Body of pancreas (tissue), 4 donors: Measurements from ENCODE around the gene S1PR3. TPM values are rescaled to one million over a fixed set of nuclear protein-coding genes. Genes with fewer than 3 reads are reported as not detected.

Source experiments
- ATAC-seq: fragments of 150-250 bp; one replicate; pipeline ENCODE4 v1.9.1; 2016
- DNase-seq, 4 donors: peaks; one replicate each; pipeline ENCODE4 v3.0.0-alpha.2; 2019
- H3K27ac ChIP-seq, 4 donors: fragments of 200-600 bp; sonication (generic); 1 replicate in 3 of 4; 2 replicates in 1 of 4; pipeline versions ENCODE4 v1.5.1 to v1.6.1; 2016 to 2019; ENCODE audit warnings: mild to moderate bottlenecking in 1 of 4, mixed read lengths in 1 of 4, moderate library complexity in 1 of 4
- H3K27me3 ChIP-seq, 2 donors: fragments of 200-600 bp; sonication (generic); one replicate each; pipeline ENCODE4 v1.6.0; 2016; ENCODE audit warnings: mild to moderate bottlenecking in 1 of 2
- H3K36me3 ChIP-seq, 2 donors: fragments of 200-600 bp; sonication (generic); replicated peaks in 1 of 2; 2 replicates each; pipeline ENCODE4 v1.5.1; 2016; ENCODE audit warnings: low read depth in 2 of 2; ENCODE audit not compliant: insufficient read depth in 1 of 2
- H3K4me1 ChIP-seq: fragments of 200-600 bp; sonication (generic); one replicate; pipeline ENCODE4 v1.6.0; 2016
- H3K4me3 ChIP-seq, 2 donors: fragments of 200-600 bp; sonication (generic); 1 replicate in 1 of 2; 2 replicates in 1 of 2; pipeline ENCODE4 v1.5.1; 2016 to 2019
- H3K9me3 ChIP-seq, 3 donors: fragments of 200-600 bp; sonication (generic); 1 replicate in 2 of 3; 2 replicates in 1 of 3; pipeline ENCODE4 v1.5.1; 2016
- POLR2A ChIP-seq, 3 donors: fragments of 450-650 bp; IDR thresholded peaks; one replicate each; pipeline ENCODE4 v1.6.1; 2016; ENCODE audit warnings: antibody characterized with exemption in 3 of 3, mild to moderate bottlenecking in 2 of 3
- WGBS, 2 donors: methylation state at CpG; one replicate each; pipeline ENCODE4 v1.1.5; 2017; 5-methylcytosine and 5-hydroxymethylcytosine counted together
- intact Hi-C: fragments of 100-400 bp; cut with DNase I; formaldehyde crosslinking; loops from one replicate; pipeline ENCODE4 v1.15.1; 2023
- total RNA-seq, 2 donors: library from RNA; depleted of rRNA; stranded (reverse); fragments of >200 nt; gene quantifications; one replicate each; pipeline ENCODE4 v1.1.0, GENCODE V29; 2016
- TF ChIP-seq, protein P1 (sequence below), 7 experiments: fragments of 450-650 bp in 4 of 7; fragments of 200-600 bp in 3 of 7; sonication (generic) in 3 of 7; IDR thresholded peaks; one replicate each; pipeline ENCODE4 v1.5.1; 2016 to 2019; ENCODE audit warnings: antibody characterized with exemption in 7 of 7

The S1PR3 gene
- total RNA-seq, 2 donors from 2014 or later: 2.3 to 6.6 TPM

DNA sequence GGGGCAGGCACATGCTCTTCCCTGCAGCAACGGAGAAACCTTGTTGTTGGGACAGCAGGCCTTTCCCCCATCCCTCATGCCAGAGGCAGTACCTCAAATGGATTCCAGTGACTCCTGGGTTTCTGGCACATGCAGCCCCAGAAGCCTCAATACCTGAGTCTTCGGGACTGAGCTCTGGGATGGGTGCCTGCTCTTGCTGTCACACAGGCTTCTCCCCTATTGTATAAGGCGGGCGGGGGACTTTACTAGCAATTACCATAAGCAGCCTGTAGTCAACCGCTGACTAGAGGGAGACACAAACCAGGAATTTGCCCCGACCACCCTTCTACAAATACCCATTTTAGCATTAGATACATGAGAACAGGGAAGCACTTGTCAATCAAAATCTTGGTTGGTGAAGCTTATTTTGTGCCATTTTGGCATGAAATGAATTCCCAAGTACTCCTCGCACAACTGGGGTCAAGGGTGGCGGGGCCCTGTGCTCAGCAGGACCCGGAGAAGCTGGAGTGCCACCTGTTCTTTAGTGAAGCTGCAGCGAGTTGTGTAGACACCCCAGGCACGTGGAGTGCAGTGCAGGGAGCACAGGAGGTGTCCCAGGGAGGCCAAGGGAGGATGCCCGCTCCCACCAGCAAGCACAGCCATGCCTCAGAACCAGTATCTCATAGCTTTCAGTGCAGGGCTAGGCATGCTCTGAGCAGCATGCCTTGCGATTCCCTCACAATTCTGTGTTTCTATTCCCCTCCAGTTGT, 21.2 kb downstream of the S1PR3 start:
- no peak for DNase-seq
- intact Hi-C loops: no loop called here
- 81% methylated on average over 12 to 13 of the region's 13 CpGs for WGBS, 2 donors
- H3K36me3 ChIP-seq: no peaks in the 10 kb centered on the region
- no peak for TF ChIP-seq POLR2A (IDR thresholded peaks at IDR 0.05)
- TF ChIP-seq, protein P1, sequence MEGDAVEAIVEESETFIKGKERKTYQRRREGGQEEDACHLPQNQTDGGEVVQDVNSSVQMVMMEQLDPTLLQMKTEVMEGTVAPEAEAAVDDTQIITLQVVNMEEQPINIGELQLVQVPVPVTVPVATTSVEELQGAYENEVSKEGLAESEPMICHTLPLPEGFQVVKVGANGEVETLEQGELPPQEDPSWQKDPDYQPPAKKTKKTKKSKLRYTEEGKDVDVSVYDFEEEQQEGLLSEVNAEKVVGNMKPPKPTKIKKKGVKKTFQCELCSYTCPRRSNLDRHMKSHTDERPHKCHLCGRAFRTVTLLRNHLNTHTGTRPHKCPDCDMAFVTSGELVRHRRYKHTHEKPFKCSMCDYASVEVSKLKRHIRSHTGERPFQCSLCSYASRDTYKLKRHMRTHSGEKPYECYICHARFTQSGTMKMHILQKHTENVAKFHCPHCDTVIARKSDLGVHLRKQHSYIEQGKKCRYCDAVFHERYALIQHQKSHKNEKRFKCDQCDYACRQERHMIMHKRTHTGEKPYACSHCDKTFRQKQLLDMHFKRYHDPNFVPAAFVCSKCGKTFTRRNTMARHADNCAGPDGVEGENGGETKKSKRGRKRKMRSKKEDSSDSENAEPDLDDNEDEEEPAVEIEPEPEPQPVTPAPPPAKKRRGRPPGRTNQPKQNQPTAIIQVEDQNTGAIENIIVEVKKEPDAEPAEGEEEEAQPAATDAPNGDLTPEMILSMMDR (IDR thresholded peaks at IDR 0.05): no peak
- H3K4me1 ChIP-seq: no peaks in the 10 kb centered on the region
- no peaks in the 10 kb centered on the region for H3K27me3 ChIP-seq
- no peaks in the 10 kb centered on the region for H3K9me3 ChIP-seq
- no peak overlapping the region for H3K4me3 ChIP-seq
- ATAC-seq: no peak
- H3K27ac ChIP-seq: no peak overlapping the region

DNA sequence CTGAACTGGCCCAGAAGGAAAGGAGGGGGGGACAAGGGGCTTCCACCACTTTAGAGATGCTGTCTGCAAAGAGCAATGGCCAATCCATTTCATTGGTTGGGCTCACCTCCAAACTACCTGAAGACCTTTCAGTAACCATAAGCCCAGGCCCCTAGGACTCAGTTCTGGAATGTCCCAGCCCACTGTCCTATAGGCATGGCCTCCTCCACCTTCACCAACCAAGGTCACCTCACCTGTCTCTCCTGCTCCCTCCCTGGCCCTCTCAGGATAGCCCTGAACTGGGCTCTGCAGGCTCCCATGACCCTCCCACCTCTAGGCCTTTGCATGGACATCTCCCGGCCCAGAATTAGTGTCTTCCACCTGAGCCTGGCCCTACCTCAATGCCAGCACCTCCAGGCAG, 22.4 kb downstream of the S1PR3 start:
- DNase-seq (no peak), ATAC-seq (no peak)
- no peak for TF ChIP-seq POLR2A (IDR thresholded peaks at IDR 0.05)
- TF ChIP-seq, protein P1 (IDR thresholded peaks at IDR 0.05): no peak
- Histone ChIP-seq H3K4me1 (no peaks in the 10 kb centered on the region), H3K27ac (no peak overlapping the region), H3K9me3 (no peaks in the 10 kb centered on the region), H3K4me3 (no peak overlapping the region), H3K27me3 (no peaks in the 10 kb centered on the region), H3K36me3 (no peaks in the 10 kb centered on the region)
- 73 to 91% methylated on average over 1 of the region's 1 CpG for WGBS, 2 donors
- intact Hi-C loops: no loop called here

DNA sequence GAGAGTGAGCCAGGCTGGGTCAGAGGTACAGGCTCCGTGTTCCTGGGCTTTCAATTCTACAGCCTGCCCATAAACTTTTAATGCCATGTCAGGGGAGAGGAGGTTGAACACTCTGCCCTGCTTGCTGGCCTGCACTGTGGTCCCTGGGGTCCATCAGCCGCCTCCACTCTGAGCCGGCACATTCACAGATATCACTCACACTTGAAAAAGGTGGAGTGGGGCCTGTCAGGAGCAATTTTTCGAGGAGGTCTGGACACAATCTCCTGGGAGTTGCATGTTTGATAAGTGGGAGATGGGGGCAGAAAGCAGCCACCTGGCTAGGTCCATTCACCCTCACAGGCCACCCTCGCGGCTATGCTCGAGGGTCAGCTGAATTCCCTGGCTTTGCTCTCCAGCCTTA, 22.9 kb downstream of the S1PR3 start:
- H3K36me3 ChIP-seq: no peaks in the 10 kb centered on the region
- TF ChIP-seq, protein P1 (IDR thresholded peaks at IDR 0.05): no peak
- 85% methylated on average over 5 to 7 of the region's 7 CpGs for WGBS, 2 donors
- H3K4me1 ChIP-seq: no peaks in the 10 kb centered on the region
- H3K9me3 ChIP-seq: no peaks in the 10 kb centered on the region
- no peak for ATAC-seq
- H3K27me3 ChIP-seq: no peaks in the 10 kb centered on the region
- no peak overlapping the region for H3K27ac ChIP-seq
- DNase-seq: no peak
- intact Hi-C loops: no loop called here
- no peak overlapping the region for H3K4me3 ChIP-seq

DNA sequence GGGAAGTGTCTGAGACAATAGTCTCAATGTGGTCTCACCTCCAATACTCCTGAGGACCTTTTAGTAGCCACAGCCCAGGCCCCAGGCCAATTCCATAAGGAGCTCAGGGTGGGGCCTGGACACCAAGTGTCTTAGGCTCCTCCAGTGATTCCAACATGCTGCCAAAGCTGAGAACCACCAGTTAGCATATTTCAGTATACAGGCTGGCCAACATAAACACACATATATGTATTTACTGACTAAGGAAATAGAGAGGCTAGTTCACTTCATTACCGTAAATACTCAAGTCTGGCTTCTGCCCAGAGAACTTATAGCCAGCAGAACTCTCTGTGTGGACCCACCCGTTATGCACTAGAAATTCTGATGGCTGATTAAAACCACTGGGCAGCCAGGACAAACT, 24.1 kb downstream of the S1PR3 start:
- no peaks in the 10 kb centered on the region for H3K4me1 ChIP-seq
- H3K36me3 ChIP-seq: no peaks in the 10 kb centered on the region
- no peaks in the 10 kb centered on the region for H3K27me3 ChIP-seq
- DNase-seq (no peak), ATAC-seq (no peak)
- no peak overlapping the region for H3K4me3 ChIP-seq
- 85 to 89% methylated on average over 2 of the region's 2 CpGs for WGBS, 2 donors
- H3K9me3 ChIP-seq: no peaks in the 10 kb centered on the region
- TF ChIP-seq, protein P1 (IDR thresholded peaks at IDR 0.05): no peak
- TF ChIP-seq POLR2A (IDR thresholded peaks at IDR 0.05): no peak
- no peak overlapping the region for H3K27ac ChIP-seq
- intact Hi-C loops: no loop called here

DNA sequence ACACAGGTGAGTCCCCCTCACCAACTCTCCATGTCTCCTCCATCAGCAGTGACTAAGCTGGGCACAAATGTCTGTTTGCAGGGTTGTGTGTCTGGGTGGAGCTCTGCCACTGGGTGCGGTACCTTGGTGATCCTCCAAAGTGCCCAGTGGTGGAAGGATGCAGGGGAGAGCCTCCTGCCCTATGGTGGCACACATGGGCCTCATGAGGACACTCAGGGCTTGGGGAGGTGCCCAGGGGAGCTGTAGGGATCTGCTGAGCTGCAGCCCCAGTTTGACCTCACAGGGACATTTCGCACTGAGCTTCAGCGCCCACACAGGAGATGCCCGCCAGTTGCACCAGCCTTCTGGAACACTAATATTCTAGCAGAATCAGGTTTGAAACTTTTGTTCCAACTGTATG, 29.5 kb downstream of the S1PR3 start:
- intact Hi-C loops: no loop called here
- WGBS, 2 donors: 81 to 97% methylated on average over 4 of the region's 4 CpGs
- Histone ChIP-seq H3K4me1 (no peaks in the 10 kb centered on the region), H3K9me3 (no peaks in the 10 kb centered on the region), H3K4me3 (no peak overlapping the region), H3K36me3 (no peaks in the 10 kb centered on the region), H3K27me3 (no peaks in the 10 kb centered on the region), H3K27ac (no peak overlapping the region)
- DNase-seq: no peak
- ATAC-seq: no peak
- TF ChIP-seq POLR2A (IDR thresholded peaks at IDR 0.05): no peak
- TF ChIP-seq, protein P1 (IDR thresholded peaks at IDR 0.05): no peak
